ENCODE results near the gene MRPL54.
"Not testable (repeated sequence)": the region's sequence is repeated elsewhere in the genome, so short reads cannot be mapped to it uniquely, and the experiment has no call there.

MRPL54 gene

GRCh38 chr19:3743486-3743885, 19.0 kb upstream of the MRPL54 start:
- no peak for DNase-seq

GRCh38 chr19:3745363-3746045, 17.0 kb upstream of the MRPL54 start:
- no peak for DNase-seq

- DNase-seq: no peak
Measured at GRCh38 chr19:3746371-3747056, 16.0 kb upstream of the MRPL54 start.

- DNase-seq: no peak
Measured at GRCh38 chr19:3748965-3749364, 13.5 kb upstream of the MRPL54 start.

GRCh38 chr19:3750211-3750610, 12.3 kb upstream of the MRPL54 start:
- DNase-seq: no peak

- no peak for DNase-seq
Measured at GRCh38 chr19:3751236-3751635, 11.2 kb upstream of the MRPL54 start.

- DNase-seq: no peak
Measured at GRCh38 chr19:3752492-3752891, 10.0 kb upstream of the MRPL54 start.

- DNase-seq: no peak
Measured at GRCh38 chr19:3753631-3754410, 8.7 kb upstream of the MRPL54 start.

- DNase-seq: not testable (repeated sequence)
Measured at GRCh38 chr19:3757705-3758104, 4.8 kb upstream of the MRPL54 start.

- not testable (repeated sequence) for DNase-seq
Measured at GRCh38 chr19:3758297-3758696, 4.2 kb upstream of the MRPL54 start.

GRCh38 chr19:3759482-3760254, 2.8 kb upstream of the MRPL54 start:
- DNase-seq: no peak

GRCh38 chr19:3760871-3761361, 1.6 kb upstream of the MRPL54 start:
- no peak for DNase-seq

GRCh38 chr19:3761382-3762129, 926 bp upstream of the MRPL54 start, which contains the start of gene APBA3:
APBA3 (minus strand) TSS chr19:3761692; CDS start chr19:3760264, 1,428 bp downstream.
- DNase-seq: peak; percentile 91

GRCh38 chr19:3762130-3762473, 380 bp upstream of the MRPL54 start:
- no peak for DNase-seq

- DNase-seq: no peak
Measured at GRCh38 chr19:3765121-3765520, 2.6 kb downstream of the MRPL54 start.

GRCh38 chr19:3765757-3766156, 3.3 kb downstream of the MRPL54 start:
- DNase-seq: not testable (repeated sequence)

- DNase-seq: no peak
Measured at GRCh38 chr19:3766520-3766919, 4.0 kb downstream of the MRPL54 start.

GRCh38 chr19:3767050-3767449, 4.6 kb downstream of the MRPL54 start:
- no peak for DNase-seq

- no peak for DNase-seq
Measured at GRCh38 chr19:3768015-3768747, 5.7 kb downstream of the MRPL54 start.

GRCh38 chr19:3768748-3769099, 6.2 kb downstream of the MRPL54 start:
- no peak for DNase-seq

- no peak for DNase-seq
Measured at GRCh38 chr19:3769494-3769893, 7.0 kb downstream of the MRPL54 start.
